Measurements from ENCODE around the gene EYS.

Gene EYS

DNA sequence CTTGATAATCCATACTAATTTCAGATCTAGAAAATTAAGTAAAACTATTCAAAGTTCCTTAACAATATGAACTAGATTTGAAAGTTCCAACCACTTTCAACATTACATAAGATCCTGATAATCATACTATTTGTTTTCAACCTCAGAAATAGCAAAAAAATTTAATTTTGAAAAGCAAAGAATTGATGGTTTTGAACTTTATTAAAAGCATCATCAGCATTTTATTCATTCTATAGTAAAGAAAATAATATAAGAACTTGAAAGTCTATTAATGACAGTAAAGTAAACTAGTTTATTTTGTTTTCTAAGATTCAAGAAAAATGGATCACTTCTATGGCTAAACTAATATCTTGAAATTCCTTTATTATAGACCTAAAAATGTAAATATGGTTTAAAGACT lies 26.8 kb downstream of the EYS start:
- Histone ChIP-seq H4K20me1 (ENCODE audit: insufficient read depth, low read length, poor library complexity, severe bottlenecking) (no peaks in the 10 kb centered on the region), H3K4me2 (ENCODE audit: low read depth, low read length, poor library complexity, severe bottlenecking) (no peak overlapping the region), H3K9me2 (replicated peaks; ENCODE audit: low read depth, low read length) (no peaks in the 10 kb centered on the region), H3F3A (ENCODE audit: low read depth) (no peaks in the 10 kb centered on the region), H3K27me3 (ENCODE audit: insufficient read depth, low read length, poor library complexity, severe bottlenecking) (no peaks in the 10 kb centered on the region), H3K9me3 (ENCODE audit: insufficient read depth, low read depth, low read length) (no peaks in the 10 kb centered on the region), H3K4me3 (ENCODE audit: low read length, poor library complexity, severe bottlenecking) (no peak overlapping the region), H3K9ac (ENCODE audit: low read depth, low read length, poor library complexity, severe bottlenecking) (no peak overlapping the region), H3K4me1 (ENCODE audit: insufficient read depth, low read length, poor library complexity, severe bottlenecking) (no peaks in the 10 kb centered on the region), H3K36me3 (ENCODE audit: insufficient read depth, low read length) (no peaks in the 10 kb centered on the region), H2AFZ (ENCODE audit: low read length) (no peak overlapping the region), H3K79me2 (ENCODE audit: insufficient read depth, low read length) (no peaks in the 10 kb centered on the region)
- TF ChIP-seq, protein P1, sequence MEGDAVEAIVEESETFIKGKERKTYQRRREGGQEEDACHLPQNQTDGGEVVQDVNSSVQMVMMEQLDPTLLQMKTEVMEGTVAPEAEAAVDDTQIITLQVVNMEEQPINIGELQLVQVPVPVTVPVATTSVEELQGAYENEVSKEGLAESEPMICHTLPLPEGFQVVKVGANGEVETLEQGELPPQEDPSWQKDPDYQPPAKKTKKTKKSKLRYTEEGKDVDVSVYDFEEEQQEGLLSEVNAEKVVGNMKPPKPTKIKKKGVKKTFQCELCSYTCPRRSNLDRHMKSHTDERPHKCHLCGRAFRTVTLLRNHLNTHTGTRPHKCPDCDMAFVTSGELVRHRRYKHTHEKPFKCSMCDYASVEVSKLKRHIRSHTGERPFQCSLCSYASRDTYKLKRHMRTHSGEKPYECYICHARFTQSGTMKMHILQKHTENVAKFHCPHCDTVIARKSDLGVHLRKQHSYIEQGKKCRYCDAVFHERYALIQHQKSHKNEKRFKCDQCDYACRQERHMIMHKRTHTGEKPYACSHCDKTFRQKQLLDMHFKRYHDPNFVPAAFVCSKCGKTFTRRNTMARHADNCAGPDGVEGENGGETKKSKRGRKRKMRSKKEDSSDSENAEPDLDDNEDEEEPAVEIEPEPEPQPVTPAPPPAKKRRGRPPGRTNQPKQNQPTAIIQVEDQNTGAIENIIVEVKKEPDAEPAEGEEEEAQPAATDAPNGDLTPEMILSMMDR (conservative IDR thresholded peaks at IDR 0.05; ENCODE audit: low read length) = no peak
- no peak for TF ChIP-seq EZH2phosphoT487 (IDR thresholded peaks at IDR 0.05; ENCODE audit: borderline replicate concordance)

DNA sequence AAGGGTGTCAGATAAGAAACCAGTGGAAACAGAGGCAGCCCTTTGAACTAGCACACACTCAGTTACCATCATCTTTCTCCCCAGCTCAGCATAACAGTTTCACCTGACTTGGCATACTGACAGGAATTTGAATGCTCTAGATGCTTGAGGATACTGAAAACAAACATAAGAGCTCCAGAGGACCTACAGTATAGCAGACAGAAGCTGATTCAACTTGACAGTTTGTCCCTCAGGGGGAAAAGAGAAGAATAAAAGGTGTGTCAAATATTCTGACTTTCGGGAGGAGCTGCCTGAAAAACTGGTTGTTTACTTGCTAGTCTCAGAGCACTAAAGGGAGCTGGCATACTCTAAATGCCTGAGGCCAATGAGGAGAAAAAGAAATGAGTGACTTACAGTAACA lies 35.1 kb downstream of the EYS start:
- H4K20me1 ChIP-seq (ENCODE audit: insufficient read depth, low read length, poor library complexity, severe bottlenecking) = no peaks in the 10 kb centered on the region
- H3K9ac ChIP-seq (ENCODE audit: low read depth, low read length, poor library complexity, severe bottlenecking) = no peak overlapping the region

DNA sequence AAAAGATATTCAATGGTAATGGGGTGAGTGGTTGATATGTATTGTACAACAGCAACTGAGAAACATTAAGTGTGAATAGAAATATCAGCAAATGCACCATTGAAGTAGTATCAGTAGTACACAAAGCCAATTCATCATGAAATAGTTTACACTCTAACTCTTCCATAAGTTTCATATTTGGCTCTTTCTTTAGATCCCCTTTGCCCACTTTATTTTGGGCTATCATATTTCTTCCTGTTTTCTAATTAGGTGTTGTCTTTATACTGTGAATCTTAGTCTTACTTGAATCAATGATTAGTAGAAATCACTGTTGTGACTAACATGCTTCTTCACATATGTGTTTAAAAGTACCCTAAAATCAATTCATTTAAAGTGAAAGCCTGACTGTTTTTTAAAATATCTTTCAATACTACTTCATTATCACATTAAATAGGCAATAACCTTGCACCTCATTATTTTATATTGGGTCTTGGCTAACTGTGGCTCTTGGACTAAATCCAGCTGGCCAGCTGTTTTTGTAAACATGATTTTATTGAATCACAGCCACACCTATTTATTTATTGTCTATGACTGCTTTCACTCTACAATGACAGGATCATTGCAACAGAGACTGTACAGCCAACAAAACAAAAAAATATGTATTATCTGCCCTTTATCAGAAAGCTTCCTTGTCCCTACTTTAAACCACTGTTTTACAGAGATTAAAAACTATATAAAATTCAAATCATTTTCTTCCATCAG lies 38.9 kb downstream of the EYS start:
- Histone ChIP-seq H3K9me2 (replicated peaks; ENCODE audit: low read depth, low read length) (no peaks in the 10 kb centered on the region), H4K20me1 (ENCODE audit: insufficient read depth, low read length, poor library complexity, severe bottlenecking) (no peaks in the 10 kb centered on the region), H3K4me3 (ENCODE audit: low read length, poor library complexity, severe bottlenecking) (no peak overlapping the region), H3F3A (ENCODE audit: low read depth) (no peaks in the 10 kb centered on the region), H3K4me1 (ENCODE audit: insufficient read depth, low read length, poor library complexity, severe bottlenecking) (no peaks in the 10 kb centered on the region), H3K79me2 (ENCODE audit: insufficient read depth, low read length) (no peaks in the 10 kb centered on the region), H3K9me3 (ENCODE audit: insufficient read depth, low read depth, low read length) (no peaks in the 10 kb centered on the region), H3K4me2 (ENCODE audit: low read depth, low read length, poor library complexity, severe bottlenecking) (no peak overlapping the region), H3K36me3 (ENCODE audit: insufficient read depth, low read length) (no peaks in the 10 kb centered on the region), H3K27me3 (ENCODE audit: insufficient read depth, low read length, poor library complexity, severe bottlenecking) (no peaks in the 10 kb centered on the region), H2AFZ (ENCODE audit: low read length) (no peak overlapping the region), H3K9ac (ENCODE audit: low read depth, low read length, poor library complexity, severe bottlenecking) (no peak overlapping the region)
- TF ChIP-seq, protein P1 (conservative IDR thresholded peaks at IDR 0.05; ENCODE audit: low read length) = no peak
- TF ChIP-seq EZH2phosphoT487 (IDR thresholded peaks at IDR 0.05; ENCODE audit: borderline replicate concordance) = no peak

More for the DNA sequence above, 35.1 kb downstream of the EYS start:
- Histone ChIP-seq H3K4me1 (ENCODE audit: insufficient read depth, low read length, poor library complexity, severe bottlenecking) (no peaks in the 10 kb centered on the region), H3K36me3 (ENCODE audit: insufficient read depth, low read length) (no peaks in the 10 kb centered on the region), H3K4me3 (ENCODE audit: low read length, poor library complexity, severe bottlenecking) (no peak overlapping the region), H3K9me2 (replicated peaks; ENCODE audit: low read depth, low read length) (no peaks in the 10 kb centered on the region), H3K4me2 (ENCODE audit: low read depth, low read length, poor library complexity, severe bottlenecking) (no peak overlapping the region), H2AFZ (ENCODE audit: low read length) (no peak overlapping the region), H3F3A (ENCODE audit: low read depth) (no peaks in the 10 kb centered on the region), H3K79me2 (ENCODE audit: insufficient read depth, low read length) (no peaks in the 10 kb centered on the region), H3K9me3 (ENCODE audit: insufficient read depth, low read depth, low read length) (no peaks in the 10 kb centered on the region), H3K27me3 (ENCODE audit: insufficient read depth, low read length, poor library complexity, severe bottlenecking) (no peaks in the 10 kb centered on the region)
- TF ChIP-seq EZH2phosphoT487 (IDR thresholded peaks at IDR 0.05; ENCODE audit: borderline replicate concordance) = no peak
- TF ChIP-seq, protein P1 (conservative IDR thresholded peaks at IDR 0.05; ENCODE audit: low read length) = no peak

Data from Loucy (cell line).